ENCODE results near the gene TAB2. TPM values are rescaled to one million over a fixed set of nuclear protein-coding genes. Genes with fewer than 3 reads are reported as not detected.

TAB2 gene
- polyA plus RNA-seq, 4 donors = 19.7 to 46.9 (median 21.9) TPM

GRCh38 chr6:149323925-149324324, 6.4 kb downstream of the TAB2 start:
- peaks cover 0 to 2% (median 0%) of the 10 kb centered on the region in 3 donors for H3K36me3 ChIP-seq (ENCODE audit: control insufficient read depth in 3 of 3, insufficient read depth in 2 of 3, low read depth in 1 of 3, low read length in 3 of 3)
- no peaks in the 10 kb centered on the region for H3K27me3 ChIP-seq (ENCODE audit: control insufficient read depth in 3 of 3, insufficient read depth in 3 of 3, low read length in 3 of 3)
- H3K4me1 ChIP-seq (ENCODE audit: control insufficient read depth in 3 of 3, insufficient read depth in 2 of 3, low read depth in 1 of 3, low read length in 2 of 3) = peaks cover 2 to 10% (median 7%) of the 10 kb centered on the region in 3 donors
- 55 to 63% (median 58%) methylated on average over 2 of the region's 2 CpGs for WGBS, 3 donors
- FAIRE-seq (no peak), DNase-seq (no peak)
- H3K4me3 ChIP-seq (ENCODE audit: low read depth in 1 of 3, low read length in 3 of 3) = no peak overlapping the region
- H3K9me3 ChIP-seq (ENCODE audit: control insufficient read depth in 2 of 2, insufficient read depth in 1 of 2, low read depth in 1 of 2, low read length in 1 of 2) = no peaks in the 10 kb centered on the region
- no peak overlapping the region for H3K27ac ChIP-seq (ENCODE audit: low read depth in 1 of 3, low read length in 2 of 3)

DNA sequence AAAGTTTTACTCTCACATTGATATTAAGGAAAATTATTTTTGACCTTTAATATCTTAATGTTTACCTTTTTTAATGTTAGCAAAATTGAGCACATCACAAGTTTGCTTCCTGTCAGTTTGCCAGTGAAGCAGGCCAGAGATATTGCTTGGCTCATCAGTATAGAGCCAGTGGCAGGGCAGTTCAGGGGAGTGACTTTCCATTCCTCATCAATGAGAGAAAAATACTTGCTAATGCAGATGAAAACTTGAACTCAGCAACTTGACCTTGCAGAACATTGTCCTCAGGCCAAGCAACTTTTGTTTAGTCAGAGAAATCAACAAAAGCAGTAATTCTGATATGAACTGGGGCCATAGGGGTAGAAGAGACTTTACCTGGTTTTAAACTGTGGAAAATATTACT, 6.9 kb downstream of the TAB2 start:
- Histone ChIP-seq H3K4me3 (ENCODE audit: low read depth in 1 of 3, low read length in 3 of 3) (no peak overlapping the region), H3K9me3 (ENCODE audit: control insufficient read depth in 2 of 2, insufficient read depth in 1 of 2, low read depth in 1 of 2, low read length in 1 of 2) (no peaks in the 10 kb centered on the region), H3K27me3 (ENCODE audit: control insufficient read depth in 3 of 3, insufficient read depth in 3 of 3, low read length in 3 of 3) (no peaks in the 10 kb centered on the region), H3K4me1 (ENCODE audit: control insufficient read depth in 3 of 3, insufficient read depth in 2 of 3, low read depth in 1 of 3, low read length in 2 of 3) (peaks cover 2 to 10% (median 10%) of the 10 kb centered on the region in 3 donors), H3K36me3 (ENCODE audit: control insufficient read depth in 3 of 3, insufficient read depth in 2 of 3, low read depth in 1 of 3, low read length in 3 of 3) (peaks cover 0 to 2% (median 0%) of the 10 kb centered on the region in 3 donors), H3K27ac (ENCODE audit: low read depth in 1 of 3, low read length in 2 of 3) (no peak overlapping the region)
- no peak for FAIRE-seq
- DNase-seq = no peak

DNA sequence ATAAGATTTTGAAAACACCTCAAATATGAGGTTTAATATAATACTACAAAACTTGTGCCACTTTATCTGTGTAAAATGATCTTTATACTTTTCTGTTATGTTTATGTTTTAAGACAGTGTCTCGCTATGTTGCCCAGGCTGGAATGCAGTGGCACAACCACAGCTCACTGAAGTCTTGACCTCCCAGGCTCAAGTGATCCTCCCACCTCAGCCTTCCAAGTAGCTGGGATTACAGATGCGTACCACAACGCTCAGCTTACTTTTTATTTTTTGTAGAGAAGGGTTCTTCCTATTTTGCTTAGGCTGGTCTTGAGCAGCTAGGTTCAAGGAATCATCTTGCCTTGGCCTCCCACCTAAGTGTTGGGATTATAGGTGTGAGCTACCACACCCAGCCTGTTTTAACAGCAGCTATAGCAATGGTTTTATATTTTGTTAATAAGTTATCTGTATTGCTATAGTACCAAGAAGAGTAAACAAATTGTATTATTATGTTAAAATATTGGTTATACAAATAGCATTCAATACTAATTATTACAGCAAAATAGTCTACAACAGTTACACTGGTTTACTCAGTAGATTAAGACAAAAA, 8.2 kb downstream of the TAB2 start:
- no peak for FAIRE-seq
- H3K4me1 ChIP-seq (ENCODE audit: control insufficient read depth in 3 of 3, insufficient read depth in 2 of 3, low read depth in 1 of 3, low read length in 2 of 3) = peaks cover 2 to 12% (median 9%) of the 10 kb centered on the region in 3 donors
- no peaks in the 10 kb centered on the region for H3K9me3 ChIP-seq (ENCODE audit: control insufficient read depth in 2 of 2, insufficient read depth in 1 of 2, low read depth in 1 of 2, low read length in 1 of 2)
- no peak overlapping the region for H3K4me3 ChIP-seq (ENCODE audit: low read depth in 1 of 3, low read length in 3 of 3)
- H3K36me3 ChIP-seq (ENCODE audit: control insufficient read depth in 3 of 3, insufficient read depth in 2 of 3, low read depth in 1 of 3, low read length in 3 of 3) = peaks cover 0 to 2% (median 0%) of the 10 kb centered on the region in 3 donors
- H3K27ac ChIP-seq (ENCODE audit: low read depth in 1 of 3, low read length in 2 of 3) = no peak overlapping the region
- WGBS, 3 donors = 90 to 91% (median 91%) methylated on average over 3 of the region's 3 CpGs
- DNase-seq = no peak
- H3K27me3 ChIP-seq (ENCODE audit: control insufficient read depth in 3 of 3, insufficient read depth in 3 of 3, low read length in 3 of 3) = no peaks in the 10 kb centered on the region

DNA sequence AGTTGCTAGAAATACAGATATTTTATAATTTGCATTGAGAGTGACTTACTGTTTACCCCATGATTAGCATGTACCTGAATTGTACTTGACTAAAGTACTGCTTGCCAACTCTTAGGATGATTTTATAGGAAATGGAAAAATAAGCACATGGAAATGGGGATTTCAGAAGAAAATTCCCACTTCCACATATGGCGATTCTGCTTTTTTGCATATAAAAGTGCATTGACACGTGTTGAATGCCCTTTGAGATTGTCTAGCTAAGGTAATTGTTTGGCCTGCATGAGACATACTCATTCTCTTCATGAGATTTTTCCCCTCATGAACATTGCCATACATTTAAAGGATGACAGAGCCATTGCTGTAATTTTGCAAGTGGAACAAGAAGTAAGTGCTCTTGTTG, 10.1 kb downstream of the TAB2 start:
- no peaks in the 10 kb centered on the region for H3K27me3 ChIP-seq (ENCODE audit: control insufficient read depth in 3 of 3, insufficient read depth in 3 of 3, low read length in 3 of 3)
- no peaks in the 10 kb centered on the region for H3K9me3 ChIP-seq (ENCODE audit: control insufficient read depth in 2 of 2, insufficient read depth in 1 of 2, low read depth in 1 of 2, low read length in 1 of 2)
- WGBS, 3 donors = 54 to 72% (median 69%) methylated on average over 2 of the region's 2 CpGs
- peaks cover 2 to 12% (median 9%) of the 10 kb centered on the region in 3 donors for H3K4me1 ChIP-seq (ENCODE audit: control insufficient read depth in 3 of 3, insufficient read depth in 2 of 3, low read depth in 1 of 3, low read length in 2 of 3)
- DNase-seq (no peak), FAIRE-seq (no peak)
- H3K4me3 ChIP-seq (ENCODE audit: low read depth in 1 of 3, low read length in 3 of 3) = no peak overlapping the region
- H3K27ac ChIP-seq (ENCODE audit: low read depth in 1 of 3, low read length in 2 of 3) = no peak overlapping the region
- peaks cover 0 to 2% (median 0%) of the 10 kb centered on the region in 3 donors for H3K36me3 ChIP-seq (ENCODE audit: control insufficient read depth in 3 of 3, insufficient read depth in 2 of 3, low read depth in 1 of 3, low read length in 3 of 3)

GRCh38 chr6:149328083-149328482, 10.6 kb downstream of the TAB2 start:
- no peak for DNase-seq
- H3K27ac ChIP-seq (ENCODE audit: low read depth in 1 of 3, low read length in 2 of 3) = no peak overlapping the region
- H3K9me3 ChIP-seq (ENCODE audit: control insufficient read depth in 2 of 2, insufficient read depth in 1 of 2, low read depth in 1 of 2, low read length in 1 of 2) = no peaks in the 10 kb centered on the region
- H3K4me3 ChIP-seq (ENCODE audit: low read depth in 1 of 3, low read length in 3 of 3) = no peak overlapping the region
- no peak for FAIRE-seq
- WGBS, 3 donors = 95 to 97% (median 97%) methylated on average over 4 of the region's 4 CpGs
- peaks cover 2 to 12% (median 9%) of the 10 kb centered on the region in 3 donors for H3K4me1 ChIP-seq (ENCODE audit: control insufficient read depth in 3 of 3, insufficient read depth in 2 of 3, low read depth in 1 of 3, low read length in 2 of 3)
- H3K27me3 ChIP-seq (ENCODE audit: control insufficient read depth in 3 of 3, insufficient read depth in 3 of 3, low read length in 3 of 3) = no peaks in the 10 kb centered on the region
- H3K36me3 ChIP-seq (ENCODE audit: control insufficient read depth in 3 of 3, insufficient read depth in 2 of 3, low read depth in 1 of 3, low read length in 3 of 3) = peaks cover 0 to 2% (median 0%) of the 10 kb centered on the region in 3 donors

DNA sequence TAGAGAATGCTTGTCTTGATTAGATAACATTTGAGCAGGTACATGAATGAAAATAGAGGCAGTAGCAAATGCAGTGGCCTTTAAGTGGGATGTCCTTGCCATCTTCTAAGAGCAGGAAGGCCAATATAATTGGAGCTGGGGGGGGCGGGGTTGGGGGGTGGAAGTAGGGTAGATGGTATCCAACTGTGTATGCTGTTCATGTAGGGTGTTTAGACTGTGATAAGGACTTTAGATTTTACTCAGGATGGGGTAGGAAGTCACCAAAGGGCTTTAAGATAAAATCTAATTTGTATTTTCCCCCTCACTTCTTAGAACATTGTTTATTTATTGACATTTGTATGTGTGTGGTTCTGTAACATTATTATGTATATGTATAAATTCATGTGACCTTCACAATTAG, 12.0 kb downstream of the TAB2 start:
- H3K27me3 ChIP-seq (ENCODE audit: control insufficient read depth in 3 of 3, insufficient read depth in 3 of 3, low read length in 3 of 3) = no peaks in the 10 kb centered on the region
- no peaks in the 10 kb centered on the region for H3K9me3 ChIP-seq (ENCODE audit: control insufficient read depth in 2 of 2, insufficient read depth in 1 of 2, low read depth in 1 of 2, low read length in 1 of 2)
- H3K4me3 ChIP-seq (ENCODE audit: low read depth in 1 of 3, low read length in 3 of 3) = no peak overlapping the region
- peaks cover 0 to 2% (median 0%) of the 10 kb centered on the region in 3 donors for H3K36me3 ChIP-seq (ENCODE audit: control insufficient read depth in 3 of 3, insufficient read depth in 2 of 3, low read depth in 1 of 3, low read length in 3 of 3)
- DNase-seq = no peak
- FAIRE-seq = no peak
- peaks cover 2 to 10% (median 9%) of the 10 kb centered on the region in 3 donors for H3K4me1 ChIP-seq (ENCODE audit: control insufficient read depth in 3 of 3, insufficient read depth in 2 of 3, low read depth in 1 of 3, low read length in 2 of 3)
- 71 to 91% (median 80%) methylated on average over 1 of the region's 1 CpG for WGBS, 3 donors
- H3K27ac ChIP-seq (ENCODE audit: low read depth in 1 of 3, low read length in 2 of 3) = no peak overlapping the region

GRCh38 chr6:149330133-149330532, 12.6 kb downstream of the TAB2 start:
- FAIRE-seq = no peak
- 64 to 68% (median 66%) methylated on average over 2 of the region's 2 CpGs for WGBS, 3 donors
- no peak overlapping the region for H3K27ac ChIP-seq (ENCODE audit: low read depth in 1 of 3, low read length in 2 of 3)

DNA sequence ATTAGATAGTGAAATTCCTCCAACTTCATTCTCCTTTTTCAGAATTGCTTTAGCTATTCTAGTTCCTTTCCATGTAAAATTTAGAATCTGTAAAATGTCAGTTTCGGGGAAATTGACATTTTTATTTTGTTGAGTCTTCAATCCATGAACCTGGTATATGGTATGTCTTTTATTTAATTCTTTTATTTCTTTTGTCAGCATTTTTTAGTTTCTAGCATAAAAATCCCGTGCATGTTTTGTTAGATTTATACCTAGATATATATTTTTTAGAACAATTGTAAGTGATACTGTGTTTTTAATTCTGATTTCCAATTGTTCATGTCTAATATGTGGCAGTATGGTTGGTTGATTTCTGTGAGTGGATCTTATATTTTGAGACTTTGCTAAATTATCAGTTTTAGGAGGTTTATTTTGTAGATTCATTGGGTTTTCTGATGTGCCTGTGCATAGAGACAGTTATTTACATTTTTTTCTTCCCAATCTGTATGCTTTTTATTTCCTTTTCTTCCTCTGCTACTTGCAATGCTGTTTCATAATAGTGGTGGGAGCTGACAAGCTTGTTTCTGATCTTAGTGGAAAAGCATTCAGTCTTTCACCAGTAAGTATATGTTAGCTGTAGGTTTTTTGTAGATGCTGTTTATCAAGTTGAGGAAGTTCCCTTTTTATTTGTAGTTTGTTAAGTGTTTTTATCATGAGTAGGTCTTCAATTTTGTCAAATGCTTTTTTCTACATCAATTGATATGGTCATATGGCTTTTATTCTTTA, 13.7 kb downstream of the TAB2 start:
- DNase-seq (no peak), FAIRE-seq (no peak)
- Histone ChIP-seq H3K4me1 (ENCODE audit: control insufficient read depth in 3 of 3, insufficient read depth in 2 of 3, low read depth in 1 of 3, low read length in 2 of 3) (peaks cover 5 to 12% (median 9%) of the 10 kb centered on the region in 3 donors), H3K4me3 (ENCODE audit: low read depth in 1 of 3, low read length in 3 of 3) (no peak overlapping the region), H3K27me3 (ENCODE audit: control insufficient read depth in 3 of 3, insufficient read depth in 3 of 3, low read length in 3 of 3) (no peaks in the 10 kb centered on the region), H3K36me3 (ENCODE audit: control insufficient read depth in 3 of 3, insufficient read depth in 2 of 3, low read depth in 1 of 3, low read length in 3 of 3) (peaks cover 0 to 2% (median 0%) of the 10 kb centered on the region in 3 donors), H3K27ac (ENCODE audit: low read depth in 1 of 3, low read length in 2 of 3) (no peak overlapping the region), H3K9me3 (ENCODE audit: control insufficient read depth in 2 of 2, insufficient read depth in 1 of 2, low read depth in 1 of 2, low read length in 1 of 2) (no peaks in the 10 kb centered on the region)
- WGBS, 3 donors = 77 to 86% (median 86%) methylated on average over 2 of the region's 2 CpGs

More at GRCh38 chr6:149330133-149330532, 12.6 kb downstream of the TAB2 start:
- Histone ChIP-seq H3K36me3 (ENCODE audit: control insufficient read depth in 3 of 3, insufficient read depth in 2 of 3, low read depth in 1 of 3, low read length in 3 of 3) (peaks cover 0 to 2% (median 0%) of the 10 kb centered on the region in 3 donors), H3K4me1 (ENCODE audit: control insufficient read depth in 3 of 3, insufficient read depth in 2 of 3, low read depth in 1 of 3, low read length in 2 of 3) (peaks cover 2 to 9% (median 8%) of the 10 kb centered on the region in 3 donors), H3K9me3 (ENCODE audit: control insufficient read depth in 2 of 2, insufficient read depth in 1 of 2, low read depth in 1 of 2, low read length in 1 of 2) (no peaks in the 10 kb centered on the region), H3K27me3 (ENCODE audit: control insufficient read depth in 3 of 3, insufficient read depth in 3 of 3, low read length in 3 of 3) (no peaks in the 10 kb centered on the region), H3K4me3 (ENCODE audit: low read depth in 1 of 3, low read length in 3 of 3) (no peak overlapping the region)
- no peak for DNase-seq
